NCI-H1105 (cell line): ENCODE results near the gene XXYLT1.

Experiments used
- DNase-seq: peaks from one replicate; lab custom pipeline; 2025; lab: John Stamatoyannopoulos, UW

The XXYLT1 gene

DNA sequence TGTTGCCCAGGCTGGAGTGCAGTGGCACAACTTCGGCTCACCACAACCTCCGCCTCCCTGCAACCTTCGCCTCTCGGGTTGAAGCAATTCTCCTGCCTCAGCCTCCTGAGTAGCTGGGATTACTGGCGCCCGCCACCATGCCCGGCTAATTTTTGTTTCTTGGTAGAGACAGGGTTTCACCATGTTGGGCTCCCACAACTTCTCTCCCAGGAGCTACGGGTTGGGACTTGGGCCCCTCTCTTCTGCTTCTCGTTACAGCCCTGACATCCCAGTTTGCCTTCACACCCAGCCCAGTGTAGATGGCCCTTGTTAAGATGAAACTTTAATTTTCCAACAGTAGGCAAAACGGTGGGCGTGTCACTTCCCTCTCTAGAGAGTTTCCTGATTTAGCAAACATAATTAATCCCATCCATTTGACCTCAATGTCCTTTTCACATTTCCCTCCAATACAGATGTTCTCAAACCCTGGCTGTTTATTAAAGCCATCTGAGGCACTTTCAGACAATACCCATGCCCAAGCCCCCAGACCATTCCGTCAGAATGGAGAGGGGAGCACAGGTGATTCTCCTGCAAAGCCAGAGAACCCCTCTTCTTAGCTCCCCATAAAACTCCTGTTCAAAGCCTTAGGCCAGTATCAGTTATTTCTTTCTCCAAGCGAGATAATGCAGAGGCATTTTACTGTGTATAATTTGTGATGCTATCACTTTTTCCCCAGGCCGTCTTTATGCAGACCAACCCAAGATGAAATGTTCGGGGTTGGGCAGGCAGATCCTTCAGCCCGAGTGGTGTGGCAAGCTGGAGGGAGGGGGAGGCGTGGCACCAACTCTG, 245.7 kb downstream of the XXYLT1 start:
- no peak for DNase-seq

- no peak for DNase-seq
Measured at GRCh38 chr3:195023989-195024388, 247.0 kb downstream of the XXYLT1 start.

GRCh38 chr3:195023576-195023975, 247.4 kb downstream of the XXYLT1 start:
- no peak for DNase-seq

GRCh38 chr3:195021692-195022091, 249.3 kb downstream of the XXYLT1 start:
- DNase-seq: no peak

- no peak for DNase-seq
Measured at GRCh38 chr3:195020921-195021320, 250.0 kb downstream of the XXYLT1 start.

DNA sequence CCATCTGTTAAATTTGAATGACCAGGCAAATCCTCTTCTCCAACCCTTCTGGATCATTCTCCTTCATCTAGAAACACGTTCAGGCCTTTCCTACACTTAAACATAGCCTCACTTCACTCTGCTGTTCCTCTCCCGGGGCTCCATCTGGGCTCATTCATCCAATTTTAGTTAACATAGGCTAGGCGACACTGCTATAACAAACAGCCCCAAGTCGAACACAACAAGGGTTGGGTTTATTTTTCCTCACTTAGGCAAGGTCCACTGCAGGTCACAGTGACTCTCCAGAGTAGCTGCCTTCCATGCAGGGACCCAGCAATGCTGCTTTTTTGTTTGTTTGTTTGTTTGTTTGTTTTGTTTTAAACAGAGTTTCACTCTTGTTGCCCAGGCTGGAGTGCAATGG, 250.8 kb downstream of the XXYLT1 start:
- DNase-seq: no peak

- DNase-seq: no peak
Measured at GRCh38 chr3:195019335-195019734, 251.6 kb downstream of the XXYLT1 start.
